ENCODE data around the gene SNX22.
"Not testable (repeated sequence)": the region's sequence is repeated elsewhere in the genome, so short reads cannot be mapped to it uniquely, and the experiment has no call there.

Gene SNX22

DNA sequence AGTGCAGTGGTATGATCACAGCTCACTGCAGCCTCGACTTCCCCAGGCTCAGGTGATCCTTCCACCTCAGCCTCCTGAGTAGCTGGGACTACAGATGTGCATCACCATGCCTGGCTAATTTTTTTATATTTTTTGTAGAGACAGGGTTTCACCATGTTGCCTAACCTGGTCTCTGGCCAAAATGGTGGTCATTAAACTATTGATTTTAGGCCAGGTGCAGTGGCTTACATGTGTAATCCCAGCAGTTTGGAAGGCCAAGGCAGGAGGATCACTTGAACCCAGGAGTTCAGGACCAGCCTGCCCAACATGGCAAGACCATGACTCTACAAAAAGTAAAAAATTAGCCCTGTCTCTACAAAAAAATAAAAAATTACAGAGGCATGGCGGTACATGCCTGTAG is 31.2 kb upstream of the SNX22 start:
- not testable (repeated sequence) for H3K4me1 ChIP-seq (ENCODE audit: control insufficient read depth, insufficient read depth, low read length); H3K9ac ChIP-seq (ENCODE audit: low read length); H3K9me3 ChIP-seq (ENCODE audit: control insufficient read depth, insufficient read depth, low read depth, low read length); H3K27me3 ChIP-seq (ENCODE audit: control insufficient read depth, insufficient read depth, low read length); H3K27ac ChIP-seq (ENCODE audit: low read depth, low read length); H3K4me3 ChIP-seq (ENCODE audit: low read depth, low read length)
- peaks cover 55% of the 10 kb centered on the region for H3K36me3 ChIP-seq (ENCODE audit: control insufficient read depth, insufficient read depth, low read length)

DNA sequence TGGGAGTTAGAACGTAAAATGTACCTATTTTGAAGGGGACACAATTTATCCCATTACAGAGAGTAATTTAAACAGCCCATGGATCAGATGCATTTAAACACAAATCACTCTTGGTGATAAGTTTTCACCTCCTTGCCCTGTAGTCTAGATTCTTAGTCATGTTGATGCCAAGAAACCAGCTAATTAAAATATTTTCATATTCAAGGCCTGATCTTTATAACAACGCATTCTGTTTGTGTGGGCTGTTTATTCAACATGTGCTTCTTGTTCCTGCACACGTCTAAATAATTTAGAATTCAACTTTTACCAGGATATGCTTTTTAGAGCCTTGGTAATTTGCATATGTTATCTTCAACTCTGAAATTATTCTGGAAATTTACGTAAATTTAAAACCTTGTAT is 29.9 kb upstream of the SNX22 start:
- no peaks in the 10 kb centered on the region for H3K9me3 ChIP-seq (ENCODE audit: control insufficient read depth, insufficient read depth, low read depth, low read length)
- H3K4me1 ChIP-seq (ENCODE audit: control insufficient read depth, insufficient read depth, low read length): no peaks in the 10 kb centered on the region
- H3K27me3 ChIP-seq (ENCODE audit: control insufficient read depth, insufficient read depth, low read length): no peaks in the 10 kb centered on the region
- H3K27ac ChIP-seq (ENCODE audit: low read depth, low read length): no peak overlapping the region
- H3K9ac ChIP-seq (ENCODE audit: low read length): no peak overlapping the region
- no peak overlapping the region for H3K4me3 ChIP-seq (ENCODE audit: low read depth, low read length)
- peaks cover 58% of the 10 kb centered on the region for H3K36me3 ChIP-seq (ENCODE audit: control insufficient read depth, insufficient read depth, low read length)

DNA sequence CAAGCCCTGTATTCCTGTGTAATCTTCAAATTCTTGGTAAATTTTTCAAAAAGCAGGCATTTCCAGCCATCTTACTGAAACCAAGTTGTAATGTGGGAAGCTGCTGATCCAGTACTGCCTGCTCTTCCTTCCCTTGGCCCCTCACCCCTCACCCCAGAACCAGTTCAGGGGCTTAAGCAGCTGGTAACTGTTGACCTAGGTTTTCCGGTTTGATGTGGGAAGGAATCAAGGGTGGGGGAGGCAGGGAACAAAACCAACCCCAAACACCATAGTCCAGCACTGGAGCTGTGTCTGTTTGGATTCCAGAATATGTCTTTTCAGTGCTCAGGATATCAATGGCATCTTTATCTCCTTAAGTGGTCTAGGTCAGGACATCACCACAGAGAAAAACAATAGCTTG is 29.1 kb upstream of the SNX22 start:
- H3K4me1 ChIP-seq (ENCODE audit: control insufficient read depth, insufficient read depth, low read length): no peaks in the 10 kb centered on the region
- H3K9me3 ChIP-seq (ENCODE audit: control insufficient read depth, insufficient read depth, low read depth, low read length): no peaks in the 10 kb centered on the region
- H3K9ac ChIP-seq (ENCODE audit: low read length): no peak overlapping the region
- no peaks in the 10 kb centered on the region for H3K27me3 ChIP-seq (ENCODE audit: control insufficient read depth, insufficient read depth, low read length)
- H3K4me3 ChIP-seq (ENCODE audit: low read depth, low read length): no peak overlapping the region
- no peak overlapping the region for H3K27ac ChIP-seq (ENCODE audit: low read depth, low read length)
- peaks cover 63% of the 10 kb centered on the region for H3K36me3 ChIP-seq (ENCODE audit: control insufficient read depth, insufficient read depth, low read length)

DNA sequence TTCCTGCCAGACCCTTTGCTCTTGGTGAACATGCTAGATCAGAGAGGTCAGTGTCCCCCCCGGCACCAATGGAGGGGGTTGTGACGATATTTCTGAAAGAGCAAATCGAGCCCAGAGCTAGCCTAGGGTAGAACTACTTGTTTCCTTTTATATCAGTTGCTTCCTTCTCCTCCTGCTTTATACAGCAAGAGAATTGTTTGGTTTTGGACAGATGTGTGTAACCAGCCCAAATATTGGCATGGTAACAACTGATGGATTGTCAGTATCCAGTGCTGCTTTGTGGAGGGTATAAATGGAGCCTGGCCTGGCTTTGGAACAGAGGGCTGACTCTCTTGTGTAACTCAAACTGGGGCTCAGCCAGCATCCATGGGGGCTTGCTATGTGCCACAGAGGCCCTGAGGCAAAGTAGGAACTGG is 28.6 kb upstream of the SNX22 start:
- Histone ChIP-seq H3K4me3 (ENCODE audit: low read depth, low read length) (no peak overlapping the region), H3K9ac (ENCODE audit: low read length) (no peak overlapping the region), H3K27ac (ENCODE audit: low read depth, low read length) (no peak overlapping the region), H3K9me3 (ENCODE audit: control insufficient read depth, insufficient read depth, low read depth, low read length) (no peaks in the 10 kb centered on the region), H3K27me3 (ENCODE audit: control insufficient read depth, insufficient read depth, low read length) (no peaks in the 10 kb centered on the region), H3K36me3 (ENCODE audit: control insufficient read depth, insufficient read depth, low read length) (peaks cover 64% of the 10 kb centered on the region), H3K4me1 (ENCODE audit: control insufficient read depth, insufficient read depth, low read length) (no peaks in the 10 kb centered on the region)

DNA sequence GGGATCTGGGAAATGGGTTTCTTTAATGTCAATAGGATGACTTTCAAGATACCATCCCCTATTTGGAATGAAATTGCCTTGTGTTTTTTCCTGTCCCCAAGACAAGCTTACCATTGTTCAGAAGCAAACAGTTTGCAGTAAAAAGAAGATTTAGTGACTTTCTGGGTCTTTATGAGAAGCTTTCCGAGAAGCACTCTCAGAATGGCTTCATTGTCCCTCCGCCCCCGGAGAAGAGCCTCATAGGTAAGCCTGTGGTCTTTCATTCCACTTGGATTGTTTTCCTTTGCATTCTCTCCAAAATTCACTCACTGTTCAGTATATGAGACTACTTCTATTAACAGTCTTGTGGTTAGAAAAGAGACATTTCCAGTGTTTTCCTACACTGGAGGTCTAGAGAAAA is 25.6 kb upstream of the SNX22 start:
- Histone ChIP-seq H3K27ac (ENCODE audit: low read depth, low read length) (no peak overlapping the region), H3K9me3 (ENCODE audit: control insufficient read depth, insufficient read depth, low read depth, low read length) (no peaks in the 10 kb centered on the region), H3K4me3 (ENCODE audit: low read depth, low read length) (no peak overlapping the region), H3K36me3 (ENCODE audit: control insufficient read depth, insufficient read depth, low read length) (peaks cover 69% of the 10 kb centered on the region), H3K27me3 (ENCODE audit: control insufficient read depth, insufficient read depth, low read length) (no peaks in the 10 kb centered on the region), H3K9ac (ENCODE audit: low read length) (no peak overlapping the region), H3K4me1 (ENCODE audit: control insufficient read depth, insufficient read depth, low read length) (no peaks in the 10 kb centered on the region)

DNA sequence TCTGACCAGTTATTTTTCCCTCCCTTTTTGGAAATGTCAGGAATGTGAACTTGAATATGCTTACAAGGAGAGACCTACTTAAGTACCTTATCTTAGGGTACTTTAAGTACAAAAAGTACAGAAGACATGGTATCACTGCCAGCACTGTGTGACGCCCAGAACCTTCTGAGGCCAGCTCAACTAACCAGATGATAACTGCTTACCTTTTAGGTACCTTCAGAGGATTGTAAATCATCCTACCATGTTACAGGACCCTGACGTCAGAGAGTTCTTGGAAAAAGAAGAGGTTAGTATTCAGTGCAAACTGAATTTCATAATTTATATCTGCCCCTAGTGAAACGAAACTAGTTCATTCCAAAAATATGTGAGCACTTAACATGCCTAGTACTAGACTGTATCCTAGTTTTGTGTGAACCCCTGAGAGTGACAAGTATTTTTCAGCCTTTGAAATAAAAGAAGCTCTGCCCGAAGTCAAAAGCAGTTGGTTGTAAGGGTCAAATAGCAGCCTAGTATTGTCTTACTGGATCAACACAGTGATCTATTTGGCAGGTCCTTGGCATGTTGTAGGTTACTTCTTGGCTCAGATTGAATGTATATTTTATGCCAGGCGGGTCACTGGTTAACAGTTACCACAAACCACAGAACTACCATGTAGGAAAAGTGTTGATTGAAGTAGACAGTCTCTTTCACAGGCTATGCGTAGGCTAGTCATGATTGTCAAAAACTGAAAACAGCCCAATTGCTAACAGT is 23.8 kb upstream of the SNX22 start:
- no peak overlapping the region for H3K9ac ChIP-seq (ENCODE audit: low read length)
- peaks cover 74% of the 10 kb centered on the region for H3K36me3 ChIP-seq (ENCODE audit: control insufficient read depth, insufficient read depth, low read length)
- H3K9me3 ChIP-seq (ENCODE audit: control insufficient read depth, insufficient read depth, low read depth, low read length): no peaks in the 10 kb centered on the region
- no peak overlapping the region for H3K27ac ChIP-seq (ENCODE audit: low read depth, low read length)
- no peaks in the 10 kb centered on the region for H3K4me1 ChIP-seq (ENCODE audit: control insufficient read depth, insufficient read depth, low read length)
- H3K27me3 ChIP-seq (ENCODE audit: control insufficient read depth, insufficient read depth, low read length): no peaks in the 10 kb centered on the region
- no peak overlapping the region for H3K4me3 ChIP-seq (ENCODE audit: low read depth, low read length)

DNA sequence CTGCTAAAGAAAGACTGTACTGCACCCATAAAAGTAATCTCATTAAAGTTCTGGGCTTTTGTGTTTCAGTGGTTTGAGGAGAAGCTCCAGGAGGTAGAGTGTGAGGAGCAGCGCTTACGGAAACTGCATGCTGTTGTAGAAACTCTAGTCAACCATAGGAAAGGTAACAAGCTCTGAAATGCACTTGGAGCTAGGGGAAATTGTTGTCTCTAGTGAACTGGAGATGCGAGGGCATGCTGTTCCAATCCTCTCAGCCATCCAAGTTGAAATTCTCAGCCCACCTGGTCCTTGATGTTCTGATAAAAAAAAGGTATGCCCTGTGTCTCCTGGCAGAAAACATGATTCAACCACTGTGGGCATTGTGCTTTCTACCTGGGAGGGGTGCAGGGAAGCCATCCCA is 21.4 kb upstream of the SNX22 start:
- Histone ChIP-seq H3K27ac (ENCODE audit: low read depth, low read length) (no peak overlapping the region), H3K9ac (ENCODE audit: low read length) (no peak overlapping the region), H3K4me3 (ENCODE audit: low read depth, low read length) (no peak overlapping the region), H3K27me3 (ENCODE audit: control insufficient read depth, insufficient read depth, low read length) (no peaks in the 10 kb centered on the region), H3K36me3 (ENCODE audit: control insufficient read depth, insufficient read depth, low read length) (peaks cover 79% of the 10 kb centered on the region), H3K9me3 (ENCODE audit: control insufficient read depth, insufficient read depth, low read depth, low read length) (no peaks in the 10 kb centered on the region), H3K4me1 (ENCODE audit: control insufficient read depth, insufficient read depth, low read length) (no peaks in the 10 kb centered on the region)

DNA sequence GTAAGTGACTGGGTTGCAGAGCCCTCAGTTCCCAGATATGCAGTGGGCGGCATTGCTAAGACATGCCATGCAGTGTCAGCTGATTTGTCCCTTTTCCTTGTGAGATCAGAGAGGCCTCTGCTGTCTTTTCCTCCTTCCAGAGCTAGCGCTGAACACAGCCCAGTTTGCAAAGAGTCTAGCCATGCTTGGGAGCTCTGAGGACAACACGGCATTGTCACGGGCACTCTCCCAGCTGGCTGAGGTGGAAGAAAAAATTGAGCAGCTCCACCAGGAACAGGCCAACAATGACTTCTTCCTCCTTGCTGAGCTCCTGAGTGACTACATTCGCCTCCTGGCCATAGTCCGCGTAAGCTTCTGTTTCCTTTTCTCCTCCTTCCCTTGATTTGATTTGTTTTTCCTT is 20.0 kb upstream of the SNX22 start:
- H3K36me3 ChIP-seq (ENCODE audit: control insufficient read depth, insufficient read depth, low read length): peaks cover 82% of the 10 kb centered on the region
- H3K27ac ChIP-seq (ENCODE audit: low read depth, low read length): no peak overlapping the region

DNA sequence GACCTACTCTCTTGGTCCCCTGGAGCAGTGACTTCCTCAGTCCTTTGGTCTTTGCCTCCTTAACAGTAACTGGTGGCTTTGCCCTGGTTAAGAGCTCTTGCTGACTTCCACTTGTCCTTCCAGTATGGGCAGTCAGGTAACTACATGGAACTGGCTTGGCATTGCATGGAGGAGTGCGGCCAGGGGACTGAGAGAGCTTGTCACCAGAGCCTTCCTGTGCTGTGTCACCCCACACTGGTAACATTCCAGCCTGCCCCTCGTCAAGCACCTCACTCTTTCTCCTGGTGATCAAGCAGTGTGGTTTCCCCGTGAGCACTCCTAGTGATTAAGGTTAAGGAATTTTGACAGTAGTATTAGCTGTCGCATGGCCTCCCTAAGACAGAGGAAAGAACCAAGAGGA is 19.3 kb upstream of the SNX22 start:
- H3K9ac ChIP-seq (ENCODE audit: low read length): no peak overlapping the region
- peaks cover 83% of the 10 kb centered on the region for H3K36me3 ChIP-seq (ENCODE audit: control insufficient read depth, insufficient read depth, low read length)
- H3K27me3 ChIP-seq (ENCODE audit: control insufficient read depth, insufficient read depth, low read length): no peaks in the 10 kb centered on the region
- H3K9me3 ChIP-seq (ENCODE audit: control insufficient read depth, insufficient read depth, low read depth, low read length): no peaks in the 10 kb centered on the region
- no peak overlapping the region for H3K4me3 ChIP-seq (ENCODE audit: low read depth, low read length)
- no peak overlapping the region for H3K27ac ChIP-seq (ENCODE audit: low read depth, low read length)
- no peaks in the 10 kb centered on the region for H3K4me1 ChIP-seq (ENCODE audit: control insufficient read depth, insufficient read depth, low read length)

More for the DNA sequence above, 20.0 kb upstream of the SNX22 start:
- H3K9ac ChIP-seq (ENCODE audit: low read length): no peak overlapping the region
- no peaks in the 10 kb centered on the region for H3K9me3 ChIP-seq (ENCODE audit: control insufficient read depth, insufficient read depth, low read depth, low read length)
- H3K4me1 ChIP-seq (ENCODE audit: control insufficient read depth, insufficient read depth, low read length): no peaks in the 10 kb centered on the region
- H3K27me3 ChIP-seq (ENCODE audit: control insufficient read depth, insufficient read depth, low read length): no peaks in the 10 kb centered on the region
- no peak overlapping the region for H3K4me3 ChIP-seq (ENCODE audit: low read depth, low read length)

DNA sequence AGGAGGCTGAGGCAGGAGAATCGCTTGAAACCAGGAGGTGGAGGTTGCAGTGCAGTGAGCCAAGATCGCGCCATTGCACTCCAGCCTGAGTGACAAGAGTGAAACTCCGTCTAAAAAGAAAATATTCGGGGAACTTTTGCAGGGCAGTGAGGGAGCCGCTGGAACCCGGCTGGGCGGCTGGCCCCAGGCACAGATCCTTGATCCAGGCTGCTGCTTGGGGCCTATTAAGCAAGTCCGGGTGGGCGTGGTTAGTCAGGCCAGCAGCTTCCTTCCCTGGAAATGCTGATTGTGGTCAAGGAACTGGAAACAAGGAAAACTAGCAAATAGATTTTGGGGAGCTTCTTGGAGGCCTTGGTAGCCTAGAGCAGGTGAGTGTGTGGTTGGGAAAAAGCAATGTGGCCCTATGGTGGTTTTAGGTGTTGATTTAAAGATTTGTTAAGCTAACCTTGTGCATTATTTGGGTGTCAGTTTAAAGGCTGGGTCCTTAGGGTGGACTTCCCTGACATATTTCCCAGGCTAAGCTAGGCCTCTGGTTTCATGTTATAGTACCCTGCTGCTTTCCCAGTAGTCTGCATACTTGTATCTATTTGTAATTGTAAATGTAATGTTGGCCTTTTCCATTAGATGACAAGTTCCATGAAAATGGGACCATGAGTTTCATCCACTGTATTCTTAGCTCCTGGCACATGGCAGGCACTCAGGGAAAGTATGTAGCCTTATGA is 17.7 kb upstream of the SNX22 start:
- Histone ChIP-seq H3K27me3 (ENCODE audit: control insufficient read depth, insufficient read depth, low read length) (no peaks in the 10 kb centered on the region), H3K9ac (ENCODE audit: low read length) (no peak overlapping the region), H3K27ac (ENCODE audit: low read depth, low read length) (no peak overlapping the region), H3K4me3 (ENCODE audit: low read depth, low read length) (no peak overlapping the region), H3K36me3 (ENCODE audit: control insufficient read depth, insufficient read depth, low read length) (peaks cover 84% of the 10 kb centered on the region), H3K4me1 (ENCODE audit: control insufficient read depth, insufficient read depth, low read length) (no peaks in the 10 kb centered on the region), H3K9me3 (ENCODE audit: control insufficient read depth, insufficient read depth, low read depth, low read length) (no peaks in the 10 kb centered on the region)

DNA sequence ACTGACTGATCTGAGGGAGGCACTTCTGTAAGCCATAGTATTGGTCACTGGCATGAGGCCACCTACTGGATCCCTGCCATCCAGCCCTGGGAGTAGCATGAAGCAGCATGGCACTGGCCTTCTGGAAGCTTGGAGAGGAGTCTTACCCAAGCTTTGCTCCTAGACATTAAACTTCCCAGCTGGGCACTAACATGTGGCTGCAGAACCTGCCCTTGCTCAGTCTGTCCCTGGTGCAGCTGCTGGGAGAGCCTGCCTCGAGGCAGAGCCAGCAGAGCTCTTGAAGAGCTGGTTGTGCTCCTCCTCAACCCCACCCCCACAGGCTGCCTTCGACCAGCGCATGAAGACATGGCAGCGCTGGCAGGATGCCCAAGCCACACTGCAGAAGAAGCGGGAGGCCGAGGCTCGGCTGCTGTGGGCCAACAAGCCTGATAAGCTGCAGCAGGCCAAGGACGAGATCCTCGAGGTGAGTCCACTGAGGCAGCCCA is 17.1 kb upstream of the SNX22 start:
- Histone ChIP-seq H3K4me1 (ENCODE audit: control insufficient read depth, insufficient read depth, low read length) (no peaks in the 10 kb centered on the region), H3K27ac (ENCODE audit: low read depth, low read length) (no peak overlapping the region), H3K36me3 (ENCODE audit: control insufficient read depth, insufficient read depth, low read length) (peaks cover 81% of the 10 kb centered on the region), H3K27me3 (ENCODE audit: control insufficient read depth, insufficient read depth, low read length) (no peaks in the 10 kb centered on the region), H3K9me3 (ENCODE audit: control insufficient read depth, insufficient read depth, low read depth, low read length) (no peaks in the 10 kb centered on the region), H3K4me3 (ENCODE audit: low read depth, low read length) (no peak overlapping the region), H3K9ac (ENCODE audit: low read length) (no peak overlapping the region)
